ENCODE results near the gene EXT2.
A peak's percentile ranks its signal among the peaks of the same experiment; 100 is the strongest.

Gene EXT2

DNA sequence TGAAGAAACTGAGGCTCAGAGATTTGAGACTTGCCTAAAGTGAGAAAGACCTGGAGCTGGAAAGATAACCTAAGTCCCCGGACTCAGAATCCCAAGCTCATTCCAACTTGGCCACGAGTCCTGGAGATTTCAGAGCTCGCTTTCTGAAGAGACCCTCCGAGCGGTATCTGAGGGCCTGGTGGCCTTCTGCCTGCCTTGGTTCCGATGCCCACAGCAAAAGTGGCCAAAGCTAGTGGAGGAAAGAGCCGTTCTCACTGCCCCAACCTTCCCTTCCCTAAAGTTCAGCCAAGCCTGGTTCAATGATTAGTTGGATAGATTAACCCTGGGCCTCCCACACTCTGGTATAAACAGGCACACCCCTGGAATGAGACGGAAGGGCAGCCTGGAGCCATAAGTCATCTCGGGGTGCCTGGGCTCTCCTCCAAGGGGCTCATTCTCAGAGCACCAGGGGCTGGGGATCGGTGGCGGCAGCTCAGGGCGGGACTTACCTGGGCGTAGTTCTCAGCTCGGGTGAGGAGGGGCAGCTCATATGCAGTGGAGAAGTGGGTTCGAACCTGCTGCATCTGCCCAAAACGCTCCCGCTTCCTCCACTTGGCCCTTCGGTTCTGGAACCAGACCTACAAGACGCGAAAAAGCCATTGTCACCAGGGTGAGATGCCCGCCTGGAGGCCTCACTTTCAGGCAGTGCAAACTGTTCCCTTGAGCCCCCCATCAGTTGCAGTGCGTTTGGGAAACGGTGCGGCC lies 171.7 kb downstream of the EXT2 start:
- no peak for DNase-seq (ENCODE audit: low read depth)

DNA sequence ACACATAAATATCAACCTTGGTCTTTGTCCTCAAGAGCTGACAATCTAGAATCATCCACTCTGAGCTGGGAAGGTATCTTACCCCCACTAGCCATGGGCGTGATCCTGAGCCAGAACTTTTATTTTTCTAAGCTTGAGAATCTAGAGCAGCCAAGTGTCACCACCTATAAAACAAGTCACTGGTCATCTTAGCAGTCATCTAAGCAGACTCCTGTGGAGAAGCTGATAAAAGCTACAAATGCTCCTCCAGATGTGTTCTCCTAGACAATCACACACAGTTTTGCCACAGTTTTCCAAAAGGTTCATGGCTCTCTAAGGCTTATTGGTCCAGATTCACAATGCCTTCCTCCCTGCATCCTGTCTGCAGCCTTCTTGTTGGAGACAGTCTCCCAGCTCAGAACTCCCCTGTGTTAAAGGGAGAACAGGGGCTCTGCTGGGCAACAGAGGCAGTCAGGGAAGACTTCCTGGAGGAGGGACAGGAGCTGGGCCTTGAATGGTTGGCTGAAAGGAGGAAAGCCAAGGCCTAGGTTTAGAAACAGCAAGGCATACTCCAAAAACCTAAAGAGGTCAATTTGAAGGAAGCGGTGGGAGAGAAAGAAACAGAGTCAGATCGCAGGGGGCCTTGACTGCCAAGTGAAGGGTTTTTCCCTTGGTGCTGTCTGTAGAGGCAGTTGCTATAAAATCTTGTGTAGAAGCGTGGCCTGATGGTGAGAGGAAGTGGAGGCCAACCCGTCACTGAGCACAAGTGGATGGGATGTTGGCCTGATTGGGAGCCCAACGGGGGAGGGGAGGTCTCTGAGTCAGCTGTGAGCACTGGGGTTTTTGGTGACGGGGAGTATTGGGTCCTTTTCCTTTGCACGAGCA lies 172.5 kb downstream of the EXT2 start:
- DNase-seq (ENCODE audit: low read depth) = peak; percentile 29

DNA sequence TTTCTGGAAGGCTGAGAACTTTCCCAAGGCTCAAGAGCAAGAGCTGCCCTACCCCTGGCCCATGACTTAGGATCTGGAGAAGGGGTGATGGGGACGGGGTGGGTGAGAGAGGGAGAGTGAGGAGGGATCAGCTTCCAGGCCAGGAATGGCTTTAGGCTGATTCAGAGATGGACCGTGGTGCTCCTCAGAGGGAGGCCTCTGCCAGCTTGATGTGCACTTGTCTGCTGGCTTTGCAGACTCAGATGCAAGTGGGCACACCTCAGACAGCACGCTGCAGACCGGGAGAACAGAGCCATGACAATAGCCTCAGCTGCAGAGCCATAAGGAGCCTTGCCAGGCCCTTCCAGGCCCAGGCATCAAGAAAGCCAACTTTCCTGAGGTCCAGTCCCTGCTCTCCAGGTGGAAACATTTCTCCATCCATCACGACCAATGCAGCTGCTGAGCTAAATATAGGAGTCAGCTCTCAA lies 173.2 kb downstream of the EXT2 start:
- no peak for DNase-seq (ENCODE audit: low read depth)

DNA sequence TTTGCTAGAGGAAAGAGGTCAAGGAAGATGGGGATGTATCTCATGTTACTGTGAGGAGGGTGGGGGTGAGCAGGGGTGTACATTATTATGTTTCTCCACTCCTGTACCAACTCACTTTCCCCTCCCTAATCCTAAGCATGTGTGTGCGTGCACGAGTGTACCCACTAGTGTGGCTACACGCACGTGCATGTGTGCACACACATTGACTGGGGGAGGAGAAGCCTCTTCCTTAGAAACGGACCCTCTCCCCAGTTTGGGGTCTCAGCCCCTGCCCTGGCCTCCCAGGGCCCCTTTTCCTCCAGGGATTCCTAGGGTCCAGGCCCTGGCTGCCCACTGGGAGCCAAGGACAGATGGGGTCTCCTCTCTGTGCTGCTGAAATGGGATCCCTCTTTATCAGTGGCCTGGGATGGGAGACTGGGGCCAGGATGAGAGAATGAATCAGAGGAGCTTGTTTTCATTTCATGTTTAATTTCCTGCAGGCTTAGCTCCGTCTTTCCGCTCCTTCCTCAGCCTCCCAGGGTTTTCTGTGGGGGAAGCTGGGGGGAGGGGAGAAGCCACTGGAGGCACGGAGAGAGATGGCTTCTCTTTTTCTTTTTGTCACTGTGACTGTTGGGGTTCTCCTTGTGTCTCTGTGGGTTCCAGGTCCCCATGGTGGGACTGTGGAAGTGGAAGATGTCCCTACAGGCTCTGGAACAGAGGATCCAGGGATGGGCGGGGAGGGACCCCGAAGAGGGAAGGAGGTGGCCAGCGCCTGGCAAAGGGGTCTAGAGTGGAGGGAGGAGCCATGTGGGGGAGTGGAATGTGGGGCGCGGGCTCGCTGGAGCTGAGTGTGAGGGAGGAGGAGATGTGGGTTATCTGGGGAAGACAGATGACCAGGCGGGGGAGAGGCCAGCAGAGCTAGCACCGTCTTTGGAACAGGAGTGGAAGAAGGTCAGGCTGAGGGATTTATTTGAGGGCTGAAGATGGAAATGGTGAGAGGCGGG lies 174.2 kb downstream of the EXT2 start:
- DNase-seq (ENCODE audit: low read depth) = peak; percentile 86

DNA sequence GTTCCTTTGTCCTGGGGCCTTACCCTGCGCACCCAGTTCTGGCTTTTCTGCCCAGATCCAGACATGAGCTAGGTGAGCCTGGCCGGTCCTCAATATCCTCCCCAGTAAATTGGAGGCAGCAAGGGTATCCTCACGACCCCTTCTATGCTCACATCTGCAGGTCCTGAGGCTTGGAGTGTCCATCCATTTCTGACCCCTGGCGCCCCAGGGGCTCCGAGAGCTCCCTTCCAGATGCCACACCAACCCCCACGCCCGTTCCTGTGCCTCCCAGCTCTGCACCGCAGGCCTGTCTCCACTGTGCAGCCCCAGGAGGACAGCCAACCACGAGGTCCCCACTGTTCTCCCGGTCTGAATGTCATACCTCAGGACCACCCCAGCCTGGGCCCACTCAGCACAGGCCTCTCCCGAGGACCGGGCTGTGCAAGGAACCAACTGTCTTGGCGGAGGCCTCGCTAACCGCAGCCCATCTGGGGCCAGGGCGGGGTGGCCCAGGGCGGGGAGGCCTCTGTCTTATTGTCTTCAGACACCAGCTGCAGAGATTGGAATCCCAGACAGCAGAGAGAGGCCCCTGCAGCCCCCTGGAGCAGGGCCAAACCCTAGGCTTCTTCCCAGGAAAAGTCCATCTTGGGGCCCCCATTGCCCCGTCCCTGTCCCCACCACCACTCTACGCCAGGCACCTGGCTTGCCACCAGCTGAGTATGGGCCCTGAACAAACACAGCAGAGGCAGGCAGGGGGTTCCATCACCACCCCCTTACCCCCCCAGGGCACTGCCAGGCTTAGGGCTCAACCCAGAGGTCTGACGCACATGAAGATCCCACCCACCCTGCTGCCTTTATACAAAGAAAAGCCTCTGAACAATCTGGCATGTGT lies 175.2 kb downstream of the EXT2 start:
- peak; percentile 50 for DNase-seq (ENCODE audit: low read depth)

DNA sequence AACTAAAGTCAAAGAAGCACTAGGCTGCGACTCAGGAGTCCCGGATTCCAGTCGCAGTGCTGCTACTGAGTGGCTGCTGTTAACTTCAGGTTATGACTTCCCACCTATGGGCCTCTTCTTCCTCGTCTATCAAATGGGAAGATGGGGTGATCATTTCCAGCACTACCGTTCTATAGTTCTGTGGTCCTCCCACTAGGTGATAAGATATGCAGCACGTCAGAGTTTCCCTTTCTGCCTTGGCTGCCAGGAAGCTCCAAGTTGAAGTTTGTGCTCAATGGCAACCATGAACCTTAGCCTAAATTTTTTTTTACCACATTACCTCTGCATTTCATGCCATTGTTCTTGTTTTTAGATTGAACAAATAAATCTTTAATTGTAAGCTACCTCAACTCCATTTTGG lies 175.8 kb downstream of the EXT2 start:
- no peak for DNase-seq (ENCODE audit: low read depth)

DNA sequence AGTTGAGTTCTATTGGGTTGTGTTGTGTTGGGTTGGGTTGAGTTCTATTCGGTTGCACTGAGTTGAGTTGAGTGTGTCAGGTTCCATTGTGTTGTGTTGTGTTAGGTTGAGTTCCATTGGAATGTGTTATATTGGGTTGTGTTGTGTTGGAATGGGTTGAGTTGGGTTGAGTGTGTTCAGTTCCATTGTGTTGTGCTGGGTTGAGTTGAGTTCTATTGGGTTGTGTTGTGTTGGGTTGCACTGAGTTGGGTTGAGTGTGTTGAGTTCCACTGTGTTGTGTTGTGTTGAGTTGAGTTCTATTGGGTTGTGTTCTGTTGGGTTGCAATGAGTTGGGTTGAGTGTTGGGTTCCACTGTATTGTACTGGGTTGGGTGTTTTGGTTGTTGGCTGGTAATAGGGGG lies 178.9 kb downstream of the EXT2 start:
- DNase-seq (ENCODE audit: low read depth) = no peak

DNA sequence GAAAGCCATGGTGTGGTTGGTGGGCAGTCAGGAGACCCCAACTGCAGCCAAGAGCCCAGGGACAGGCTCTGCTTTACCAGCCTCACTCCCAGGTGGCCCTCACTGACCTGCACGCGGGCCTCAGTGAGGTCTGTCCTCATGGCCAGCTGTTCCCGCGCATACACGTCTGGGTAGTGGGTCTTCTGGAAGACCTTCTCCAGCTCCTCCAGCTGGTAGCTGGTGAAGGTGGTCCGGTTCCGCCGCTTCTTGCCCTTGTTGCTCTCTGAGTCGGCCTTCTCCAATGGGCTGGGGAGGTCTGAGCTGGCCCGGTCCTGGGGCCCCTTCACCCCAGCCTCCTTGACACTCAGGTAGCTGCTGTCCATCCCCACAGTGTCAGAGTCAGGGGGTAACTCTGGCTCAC lies 179.8 kb downstream of the EXT2 start:
- DNase-seq (ENCODE audit: low read depth) = no peak

DNA sequence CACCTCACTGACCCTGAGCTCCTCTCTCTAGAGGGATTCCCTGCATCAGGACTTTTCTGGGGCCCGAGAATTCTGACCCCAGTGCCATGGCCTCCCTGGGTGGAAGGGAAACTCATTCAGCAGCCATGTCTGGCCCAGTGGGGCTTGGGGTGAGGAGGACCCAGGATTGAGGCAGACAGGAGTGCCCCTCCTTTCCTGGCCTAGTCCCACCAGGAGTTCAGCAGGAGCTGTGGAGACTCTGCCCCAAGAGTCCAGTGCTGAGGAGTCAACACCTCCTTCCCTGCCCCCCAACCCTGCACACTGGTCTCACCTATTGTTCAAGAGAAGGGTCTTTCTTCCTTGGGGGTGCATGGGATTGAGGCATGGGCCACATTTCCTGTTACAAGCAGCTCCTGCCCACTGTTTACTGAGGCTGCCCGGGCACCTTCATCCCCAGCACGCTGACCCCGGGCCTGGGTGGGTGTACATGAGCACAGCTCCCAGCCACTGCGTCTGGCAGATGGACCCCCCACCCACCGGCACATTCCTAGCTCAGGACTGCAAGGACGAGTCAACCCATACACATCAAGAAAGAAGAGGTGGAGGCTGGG lies 180.6 kb downstream of the EXT2 start:
- no peak for DNase-seq (ENCODE audit: low read depth)

DNA sequence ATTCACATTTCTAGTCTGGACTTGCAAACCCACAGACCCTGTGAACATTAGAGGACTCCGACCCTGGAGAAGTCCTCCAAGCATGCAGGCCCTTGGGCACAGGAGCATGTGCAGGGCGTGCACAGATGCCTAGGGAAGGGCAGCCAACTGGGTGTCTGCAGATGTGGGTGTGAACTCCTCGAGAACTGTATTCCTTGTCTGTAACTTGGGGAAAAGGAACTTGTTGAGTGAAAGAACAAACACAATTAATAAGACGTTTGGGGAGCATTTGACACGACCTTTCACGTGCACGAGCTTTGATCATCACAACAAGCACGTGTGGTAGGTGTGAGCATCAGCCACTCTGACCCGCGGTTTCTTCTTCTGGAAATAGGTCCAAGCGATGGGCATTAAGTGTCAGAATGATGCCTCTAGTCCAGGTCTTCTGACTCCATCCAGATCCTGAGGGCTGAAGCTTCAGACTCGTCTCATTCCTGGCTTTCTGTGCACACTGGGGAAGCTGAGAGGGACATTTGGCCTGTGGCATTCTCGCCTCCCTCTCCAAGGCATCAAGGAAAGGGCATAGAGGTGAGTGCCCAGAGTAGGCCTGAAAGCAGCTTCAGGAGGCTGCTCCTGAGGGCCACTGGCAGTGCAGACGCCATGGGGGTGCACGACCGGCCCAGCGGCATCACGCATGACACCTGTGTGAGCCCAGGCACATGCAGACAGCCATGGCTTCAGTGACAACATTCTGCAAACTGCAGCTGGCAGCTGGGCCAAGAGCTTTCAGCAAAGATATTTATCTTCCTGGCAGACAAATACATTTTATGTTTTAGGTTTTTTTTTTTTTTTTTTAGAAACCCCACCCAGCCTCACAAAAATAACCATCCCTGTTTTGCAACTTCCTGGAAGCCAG lies 182.0 kb downstream of the EXT2 start:
- no peak for DNase-seq (ENCODE audit: low read depth)

DNA sequence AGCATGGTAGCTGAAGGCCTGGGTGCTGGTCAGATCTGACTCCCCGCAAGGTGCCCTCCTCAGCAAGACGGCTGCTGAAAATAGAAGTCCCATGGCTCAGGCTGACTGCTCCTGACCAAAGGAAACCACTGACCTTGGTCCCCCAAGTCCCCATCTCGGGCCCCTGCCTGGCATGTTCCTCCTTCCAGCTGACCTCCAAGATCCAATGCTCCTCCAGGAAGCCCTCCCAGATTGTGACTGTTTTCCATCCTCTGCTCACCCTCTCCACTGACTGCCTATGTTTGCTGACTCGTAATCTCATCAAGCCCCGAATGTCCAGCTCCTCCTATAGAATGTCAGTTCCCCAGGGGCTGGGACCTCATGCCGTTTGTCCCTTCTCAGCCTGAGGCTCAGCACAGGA lies 184.0 kb downstream of the EXT2 start:
- no peak for DNase-seq (ENCODE audit: low read depth)

DNA sequence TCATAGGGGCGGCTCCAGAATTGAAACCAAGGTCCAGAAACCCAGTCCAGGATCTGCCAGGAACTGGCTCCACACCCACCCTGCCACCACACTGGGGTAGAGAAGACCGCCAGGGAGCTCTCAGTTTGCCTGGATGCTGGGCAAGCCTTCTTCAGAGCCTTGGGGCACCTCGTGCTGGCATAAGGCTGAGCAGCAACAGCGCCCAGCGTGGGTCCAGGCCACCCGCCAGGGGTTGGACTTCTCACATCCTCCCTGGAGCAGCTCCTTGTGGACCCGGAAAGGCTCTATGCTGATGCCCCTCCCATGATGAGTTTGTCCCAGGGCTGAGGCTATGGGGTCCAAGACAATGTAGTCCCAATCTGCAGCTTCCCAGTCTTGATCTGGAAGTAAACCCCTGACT lies 184.8 kb downstream of the EXT2 start:
- no peak for DNase-seq (ENCODE audit: low read depth)

DNA sequence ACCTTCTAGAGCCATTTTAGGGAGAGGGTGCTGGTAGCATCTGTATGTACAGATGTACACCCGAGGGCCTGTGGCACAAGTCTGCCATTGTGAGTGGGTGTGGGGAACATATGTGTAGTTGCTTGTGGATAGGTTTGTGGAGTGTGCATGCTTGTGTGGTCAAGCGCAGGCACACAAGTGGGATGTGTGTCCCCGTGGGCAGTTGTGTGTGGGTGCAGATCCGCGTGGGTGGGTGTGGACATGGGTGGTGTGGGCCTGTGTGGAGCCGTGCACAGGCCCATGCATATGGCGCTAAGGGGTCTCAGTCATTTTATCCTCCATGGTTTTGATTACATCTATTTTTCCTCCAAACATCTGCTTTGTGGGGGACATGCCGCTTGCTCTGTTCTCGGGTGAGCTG lies 185.7 kb downstream of the EXT2 start:
- DNase-seq (ENCODE audit: low read depth) = no peak

DNA sequence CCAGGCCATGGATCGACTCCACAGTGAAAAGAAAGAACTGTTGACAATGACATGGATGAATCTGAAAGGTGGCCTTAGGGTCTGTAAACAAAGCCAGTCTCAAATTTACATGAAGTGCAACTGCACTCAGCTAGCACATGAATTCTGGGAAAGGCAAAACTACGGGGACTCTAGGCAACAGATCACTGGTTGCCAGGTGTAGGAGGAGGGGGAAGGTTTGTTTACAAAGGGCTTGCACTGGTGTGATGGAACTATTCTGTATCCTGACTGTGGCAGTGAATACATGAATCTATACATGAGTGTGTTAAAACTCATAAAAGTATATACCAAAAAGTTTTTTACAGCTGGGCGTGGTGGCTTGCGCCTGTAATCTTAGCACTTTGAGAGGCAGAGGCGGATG lies 187.1 kb downstream of the EXT2 start:
- DNase-seq (ENCODE audit: low read depth) = no peak

DNA sequence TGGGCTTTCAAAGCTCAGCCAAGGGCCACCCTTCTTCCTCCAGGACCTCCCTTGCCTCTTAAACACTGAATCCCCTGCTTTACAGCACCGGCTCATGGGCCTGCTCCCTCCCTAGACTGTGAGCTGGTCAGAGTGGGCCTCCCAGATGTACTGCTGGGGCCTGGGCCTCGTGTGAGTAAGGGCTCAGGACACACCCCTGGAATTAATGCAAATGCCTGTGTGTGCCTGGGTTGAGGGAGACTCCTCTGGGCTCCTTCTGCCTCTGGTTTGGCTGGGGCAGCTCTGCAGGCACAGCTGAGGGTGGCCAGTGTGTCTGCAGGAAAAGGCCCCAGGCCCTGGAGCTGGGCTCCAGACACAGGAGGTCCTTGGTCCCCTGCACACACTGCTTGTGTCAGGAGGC lies 190.3 kb downstream of the EXT2 start:
- peak; percentile 30 for DNase-seq (ENCODE audit: low read depth)

DNA sequence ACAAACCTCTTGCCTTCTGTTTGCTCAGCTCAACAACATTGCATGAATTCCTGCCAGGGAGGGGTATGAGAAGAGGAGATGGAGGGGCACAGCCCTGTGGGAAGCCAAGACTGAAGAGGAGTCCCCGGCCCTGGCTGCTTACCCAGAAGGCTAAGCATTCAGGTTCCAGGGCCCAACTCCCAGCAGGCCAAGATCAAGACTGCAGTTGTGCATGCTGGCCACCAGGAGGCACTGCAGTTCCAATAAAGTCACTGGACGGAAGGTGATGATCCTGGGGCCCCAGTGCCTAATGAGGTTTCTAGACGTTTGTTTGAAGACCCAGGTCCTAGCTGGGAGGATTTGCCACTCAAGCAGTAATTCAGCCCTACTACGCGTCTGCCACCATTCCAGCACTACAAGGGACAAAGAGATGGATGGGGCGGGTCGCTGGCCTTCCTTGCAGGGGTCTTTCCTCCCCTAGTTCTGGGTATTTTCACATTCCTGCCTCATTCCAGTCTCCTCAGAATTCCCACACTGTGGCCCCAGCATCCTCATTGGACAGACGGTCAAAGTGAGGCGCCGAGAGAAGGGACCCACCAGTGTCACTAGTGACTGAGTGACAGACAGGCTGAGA lies 190.9 kb downstream of the EXT2 start:
- DNase-seq (ENCODE audit: low read depth) = peak; percentile 69

DNA sequence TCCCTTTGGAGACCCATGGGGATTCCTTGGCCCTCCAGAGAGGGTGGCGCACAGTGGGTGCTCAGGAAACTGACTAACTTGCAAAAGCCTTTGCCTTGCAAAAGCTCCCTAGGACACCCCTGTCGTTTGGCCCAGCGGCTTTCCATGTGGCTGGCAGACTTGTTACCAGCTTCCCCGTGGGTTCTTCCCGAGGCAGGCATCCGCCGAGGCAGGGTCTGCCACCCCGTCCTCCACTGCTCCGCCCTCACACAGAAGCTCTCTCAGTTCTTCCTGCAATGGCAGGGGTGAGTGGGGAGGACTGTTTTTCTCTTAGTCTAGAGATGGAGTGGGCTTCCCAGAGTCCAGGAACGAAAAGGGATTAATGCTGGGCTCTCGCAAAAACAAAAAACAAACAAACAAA lies 191.4 kb downstream of the EXT2 start:
- no peak for DNase-seq (ENCODE audit: low read depth)

DNA sequence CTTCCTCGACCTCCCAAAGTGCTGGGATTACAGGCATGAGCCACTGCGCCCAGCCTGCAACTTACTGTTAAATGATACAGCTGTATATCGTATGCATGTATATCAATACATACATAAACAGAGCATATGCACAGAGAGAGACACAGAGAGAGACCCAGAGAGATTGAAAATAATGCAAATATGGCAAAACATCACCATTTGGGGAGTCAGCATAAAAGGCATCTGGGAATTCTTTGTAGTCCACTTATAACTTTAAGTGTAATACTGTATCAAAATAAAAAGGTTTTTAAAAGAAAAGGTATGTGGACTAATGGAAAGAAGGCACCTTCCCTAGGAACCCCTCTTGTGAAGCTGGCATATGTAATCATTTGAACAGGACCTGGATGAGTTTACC lies 192.7 kb downstream of the EXT2 start:
- DNase-seq (ENCODE audit: low read depth) = no peak

DNA sequence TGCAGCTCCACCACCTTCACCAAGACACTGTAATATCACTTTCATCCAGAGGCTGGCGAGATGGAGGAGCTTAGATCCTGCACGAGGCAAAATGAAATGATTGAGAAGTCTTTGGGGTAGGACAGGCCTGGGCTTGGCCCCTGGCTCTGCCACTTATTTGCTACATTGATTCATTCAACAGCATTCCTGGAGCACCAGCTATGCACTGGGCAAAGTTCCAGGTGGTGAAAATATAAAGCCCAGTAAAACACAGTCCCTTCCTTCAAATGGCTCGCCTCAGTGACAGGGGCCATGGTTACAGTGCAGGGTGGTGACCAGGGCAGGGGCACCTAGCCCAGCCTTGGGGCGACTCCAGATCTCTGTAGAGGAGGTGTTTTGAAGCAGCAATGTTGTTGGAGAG lies 194.7 kb downstream of the EXT2 start:
- DNase-seq (ENCODE audit: low read depth) = peak; percentile 75
